HEK293T (cell line): Measurements from ENCODE around the gene LGR6.

ENCODE experiments used
- ARNT ChIP-seq: fragments of 450-650 bp; IDR thresholded peaks from 2 replicates; pipeline ENCODE4 v1.6.1; 2017; ENCODE audit warnings: mild to moderate bottlenecking
- BHLHE40 ChIP-seq: fragments of 450-650 bp; IDR thresholded peaks from 2 replicates; pipeline ENCODE4 v1.6.1; 2016; ENCODE audit warnings: mild to moderate bottlenecking, moderate library complexity, borderline replicate concordance
- CTBP1 ChIP-seq: fragments of 450-650 bp; IDR thresholded peaks from 2 replicates; pipeline ENCODE4 v1.6.1; 2016; ENCODE audit warnings: borderline replicate concordance
- ELF4 ChIP-seq: fragments of 450-650 bp; IDR thresholded peaks from 2 replicates; pipeline ENCODE4 v1.6.1; 2017; ENCODE audit warnings: antibody characterized with exemption
- FOXA1 ChIP-seq: fragments of 450-650 bp; IDR thresholded peaks from 2 replicates; pipeline ENCODE4 v1.6.1; 2016; ENCODE audit warnings: mild to moderate bottlenecking
- FOXK2 ChIP-seq: fragments of 450-650 bp; IDR thresholded peaks from 2 replicates; pipeline ENCODE4 v1.6.1; 2016; ENCODE audit warnings: mild to moderate bottlenecking
- FOXM1 ChIP-seq: fragments of 450-650 bp; IDR thresholded peaks from 2 replicates; pipeline ENCODE4 v1.6.1; 2017; ENCODE audit warnings: mild to moderate bottlenecking, borderline replicate concordance
- L3MBTL2 ChIP-seq: fragments of 450-650 bp; conservative IDR thresholded peaks from 2 replicates; pipeline ENCODE4 v1.6.1; 2016; ENCODE audit warnings: mild to moderate bottlenecking
- LEF1 ChIP-seq: fragments of 450-650 bp; IDR thresholded peaks from 2 replicates; pipeline ENCODE4 v1.6.1; 2017; ENCODE audit warnings: mild to moderate bottlenecking, borderline replicate concordance
- NFRKB ChIP-seq: fragments of 450-650 bp; IDR thresholded peaks from 2 replicates; pipeline ENCODE4 v1.6.1; 2016; ENCODE audit warnings: mild to moderate bottlenecking, moderate library complexity
- SP1 ChIP-seq: fragments of 450-650 bp; IDR thresholded peaks from 2 replicates; pipeline ENCODE4 v1.6.1; 2017
- SUZ12 ChIP-seq: fragments of 450-650 bp; IDR thresholded peaks from 2 replicates; pipeline ENCODE4 v1.6.1; 2016; ENCODE audit warnings: mild to moderate bottlenecking
- TARDBP ChIP-seq: fragments of 450-650 bp; IDR thresholded peaks from 2 replicates; pipeline ENCODE4 v1.6.1; 2016
- ZNF384 ChIP-seq: fragments of 450-650 bp; IDR thresholded peaks from 2 replicates; pipeline ENCODE4 v1.6.1; 2016

DNA sequence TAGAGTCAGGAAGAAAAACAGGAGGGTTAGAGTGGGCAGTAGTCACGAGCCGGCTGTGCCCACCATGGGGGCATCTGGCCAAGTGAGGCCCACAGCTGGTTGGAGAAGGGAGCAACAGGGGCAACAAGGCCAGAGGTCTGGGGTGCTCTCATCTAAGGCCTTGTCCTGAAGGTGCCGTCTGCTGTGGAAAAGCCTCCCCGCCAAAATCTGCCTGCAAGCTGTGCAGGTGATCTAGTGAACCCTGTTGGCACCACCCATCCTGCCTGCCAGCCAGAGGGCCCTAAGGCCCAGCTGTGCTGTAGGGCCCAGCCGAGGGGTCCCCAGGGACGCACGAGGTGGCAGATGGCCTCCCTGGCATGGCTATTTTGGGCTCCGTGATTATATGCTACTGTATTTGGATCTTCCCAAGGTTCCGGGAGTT is 51.3 kb downstream of the LGR6 start:
- TF ChIP-seq ELF4 (no peak), ARNT (no peak), FOXM1 (no peak), SUZ12 (no peak), FOXK2 (no peak), SP1 (no peak), LEF1 (no peak), L3MBTL2 (no peak), TARDBP (no peak), NFRKB (no peak), CTBP1 (no peak), BHLHE40 (no peak), ZNF384 (no peak), FOXA1 (no peak)
